ENCODE measurements around the gene GPR3. TPM values are rescaled to one million over a fixed set of nuclear protein-coding genes. Genes with fewer than 3 reads are reported as not detected.
"Not testable (repeated sequence)": the region's sequence is repeated elsewhere in the genome, so short reads cannot be mapped to it uniquely, and the experiment has no call there.

The GPR3 gene
- total RNA-seq, 1 experiment from 2014 or later: 2.6 TPM

DNA sequence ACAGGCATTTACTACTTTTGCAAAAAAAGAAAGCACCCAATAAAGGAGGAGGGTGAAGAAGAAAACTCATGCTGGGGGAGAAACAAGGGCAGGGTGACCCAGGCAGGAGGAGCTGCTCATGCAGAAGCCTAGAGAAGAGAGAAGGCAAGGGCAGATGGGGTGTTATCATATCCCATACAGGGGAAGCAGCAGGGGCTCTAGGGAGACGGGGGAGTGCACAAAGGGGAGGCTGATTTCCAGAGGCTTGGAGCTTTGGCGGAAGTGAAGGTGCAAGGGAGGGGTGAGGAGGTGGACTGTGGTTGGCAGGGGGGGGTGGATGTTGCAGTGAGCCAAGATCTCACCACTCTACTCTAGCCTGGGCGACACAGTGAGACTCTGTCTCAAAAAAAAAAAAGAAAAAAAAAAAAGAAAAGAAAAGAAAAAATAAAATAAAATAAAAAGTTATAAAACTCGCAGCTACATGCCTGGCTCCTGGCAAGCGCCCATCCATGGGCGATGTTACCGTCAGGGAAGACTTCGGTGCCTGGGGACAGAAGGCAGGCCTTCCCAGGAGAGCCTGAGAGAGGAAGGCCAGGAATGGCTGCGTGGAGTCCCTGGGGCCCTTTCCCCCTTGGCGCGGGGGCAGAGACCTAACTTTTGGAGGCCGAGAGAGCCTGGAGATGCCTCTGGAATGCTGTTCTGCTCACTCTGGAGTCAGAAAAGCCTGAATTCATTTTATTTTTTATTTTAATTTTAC is 14.5 kb upstream of the GPR3 start:
- no peak for DNase-seq (ENCODE audit: low read depth)

DNA sequence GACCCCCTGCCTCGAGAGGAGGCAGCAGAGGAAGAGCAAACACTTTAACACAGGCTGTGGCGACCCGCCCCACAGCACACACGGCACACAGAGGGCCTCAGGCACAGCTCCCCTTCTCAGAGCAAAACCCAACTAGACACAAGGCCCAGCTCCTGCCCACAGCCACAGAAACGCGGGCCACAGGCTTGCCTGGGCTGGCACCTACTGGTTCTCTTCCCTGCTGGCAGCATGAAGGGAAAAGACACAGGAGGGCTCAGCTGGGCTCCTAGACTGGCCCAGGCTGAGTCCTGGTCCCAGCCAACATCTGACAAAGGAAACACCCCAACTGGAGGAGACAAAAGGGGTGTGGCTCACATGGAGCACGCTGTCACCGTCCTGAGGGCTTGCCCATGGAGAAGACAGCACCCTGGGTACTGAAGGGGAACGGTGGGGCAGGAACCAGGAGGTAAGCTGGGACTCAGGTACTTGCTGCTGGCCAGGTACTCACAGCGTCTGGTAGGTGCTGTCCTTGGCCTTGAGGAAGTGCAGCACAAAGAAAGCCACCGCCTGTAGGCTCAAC is 12.8 kb upstream of the GPR3 start:
- no peak for DNase-seq (ENCODE audit: low read depth)

GRCh38 chr1:27380224-27380623 is 12.2 kb upstream of the GPR3 start:
- no peak for DNase-seq (ENCODE audit: low read depth)

GRCh38 chr1:27380766-27381733 is 11.4 kb upstream of the GPR3 start:
- no peak for DNase-seq (ENCODE audit: low read depth)

- DNase-seq (ENCODE audit: low read depth): no peak
These were observed 10.3 kb upstream of the GPR3 start for GRCh38 chr1:27381969-27382762.

- no peak for DNase-seq (ENCODE audit: low read depth)
These were observed 9.3 kb upstream of the GPR3 start, which contains the start of gene CD164L2 for GRCh38 chr1:27383039-27383605. CD164L2 (minus strand) TSS chr1:27383333; CDS start chr1:27383239, 94 bp downstream.

GRCh38 chr1:27383661-27384060 is 8.8 kb upstream of the GPR3 start:
- DNase-seq (ENCODE audit: low read depth): no peak

DNA sequence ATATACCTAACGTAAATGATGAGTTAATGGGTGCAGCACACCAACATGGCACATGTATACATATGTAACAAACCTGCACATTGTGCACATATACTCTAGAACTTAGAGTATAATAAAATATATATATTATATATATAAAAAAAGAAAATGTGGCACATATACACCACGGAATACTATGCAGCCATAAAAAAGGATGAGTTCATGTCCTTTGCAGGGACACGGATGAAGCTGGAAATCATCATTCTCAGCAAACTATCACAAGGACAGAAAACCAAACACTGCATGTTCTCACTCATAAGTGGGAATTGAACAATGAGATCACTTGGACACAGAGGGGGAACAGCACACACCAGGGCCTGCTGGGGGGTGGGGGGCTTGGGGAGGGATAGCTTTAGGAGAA is 7.6 kb upstream of the GPR3 start:
- DNase-seq (ENCODE audit: low read depth): not testable (repeated sequence)

DNA sequence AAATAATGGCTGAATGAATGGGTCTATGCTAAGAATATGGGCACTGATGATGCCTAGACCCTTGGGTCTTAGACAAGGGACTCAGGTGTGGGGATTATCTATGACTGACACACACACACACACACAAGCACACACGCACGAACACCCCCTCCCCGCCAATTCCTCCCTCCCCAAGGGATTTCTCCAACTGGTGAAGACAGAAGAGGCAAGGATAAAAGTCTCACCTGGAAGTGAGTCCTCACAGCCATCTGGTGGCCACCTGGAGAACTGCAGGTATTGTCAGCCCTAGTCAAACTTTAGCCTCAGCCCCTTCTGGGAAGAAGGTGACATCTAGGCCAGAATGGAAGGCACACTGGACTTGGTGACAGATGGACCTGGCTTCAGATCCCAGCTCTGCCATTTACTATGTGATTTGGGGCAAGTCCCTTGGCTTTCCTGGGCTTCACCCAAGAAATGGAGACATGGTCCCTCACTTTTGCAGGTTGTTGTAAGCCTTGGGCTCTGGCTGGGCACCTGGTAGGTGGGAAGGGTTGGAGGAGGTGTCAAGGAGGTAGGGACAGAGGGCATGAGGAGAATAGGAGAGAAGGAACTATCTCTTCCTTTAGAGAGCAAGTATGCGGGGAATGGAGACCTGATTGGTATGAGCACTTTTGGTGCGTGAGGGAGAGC is 4.0 kb upstream of the GPR3 start:
- peak; percentile 61 for DNase-seq (ENCODE audit: low read depth)

- DNase-seq (ENCODE audit: low read depth): peak; percentile 58
These were observed 819 bp upstream of the GPR3 start for GRCh38 chr1:27391511-27392095.

GRCh38 chr1:27392778-27393635 is 585 bp downstream of the GPR3 start:
- no peak for DNase-seq (ENCODE audit: low read depth)

DNA sequence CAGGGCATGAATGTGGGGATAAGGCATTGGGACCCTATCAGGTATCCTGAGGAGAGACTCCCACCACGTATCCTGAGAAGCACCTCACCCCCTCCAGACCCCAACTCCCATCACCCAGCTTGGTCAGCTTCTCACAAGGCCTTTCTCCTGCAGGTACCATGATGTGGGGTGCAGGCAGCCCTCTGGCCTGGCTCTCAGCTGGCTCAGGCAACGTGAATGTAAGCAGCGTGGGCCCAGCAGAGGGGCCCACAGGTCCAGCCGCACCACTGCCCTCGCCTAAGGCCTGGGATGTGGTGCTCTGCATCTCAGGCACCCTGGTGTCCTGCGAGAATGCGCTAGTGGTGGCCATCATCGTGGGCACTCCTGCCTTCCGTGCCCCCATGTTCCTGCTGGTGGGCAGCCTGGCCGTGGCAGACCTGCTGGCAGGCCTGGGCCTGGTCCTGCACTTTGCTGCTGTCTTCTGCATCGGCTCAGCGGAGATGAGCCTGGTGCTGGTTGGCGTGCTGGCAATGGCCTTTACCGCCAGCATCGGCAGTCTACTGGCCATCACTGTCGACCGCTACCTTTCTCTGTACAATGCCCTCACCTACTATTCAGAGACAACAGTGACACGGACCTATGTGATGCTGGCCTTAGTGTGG is 1.3 kb downstream of the GPR3 start:
- DNase-seq (ENCODE audit: low read depth): no peak

GRCh38 chr1:27394282-27394658 is 1.8 kb downstream of the GPR3 start:
- DNase-seq (ENCODE audit: low read depth): no peak

GRCh38 chr1:27394925-27395324 is 2.5 kb downstream of the GPR3 start:
- DNase-seq (ENCODE audit: low read depth): no peak

DNA sequence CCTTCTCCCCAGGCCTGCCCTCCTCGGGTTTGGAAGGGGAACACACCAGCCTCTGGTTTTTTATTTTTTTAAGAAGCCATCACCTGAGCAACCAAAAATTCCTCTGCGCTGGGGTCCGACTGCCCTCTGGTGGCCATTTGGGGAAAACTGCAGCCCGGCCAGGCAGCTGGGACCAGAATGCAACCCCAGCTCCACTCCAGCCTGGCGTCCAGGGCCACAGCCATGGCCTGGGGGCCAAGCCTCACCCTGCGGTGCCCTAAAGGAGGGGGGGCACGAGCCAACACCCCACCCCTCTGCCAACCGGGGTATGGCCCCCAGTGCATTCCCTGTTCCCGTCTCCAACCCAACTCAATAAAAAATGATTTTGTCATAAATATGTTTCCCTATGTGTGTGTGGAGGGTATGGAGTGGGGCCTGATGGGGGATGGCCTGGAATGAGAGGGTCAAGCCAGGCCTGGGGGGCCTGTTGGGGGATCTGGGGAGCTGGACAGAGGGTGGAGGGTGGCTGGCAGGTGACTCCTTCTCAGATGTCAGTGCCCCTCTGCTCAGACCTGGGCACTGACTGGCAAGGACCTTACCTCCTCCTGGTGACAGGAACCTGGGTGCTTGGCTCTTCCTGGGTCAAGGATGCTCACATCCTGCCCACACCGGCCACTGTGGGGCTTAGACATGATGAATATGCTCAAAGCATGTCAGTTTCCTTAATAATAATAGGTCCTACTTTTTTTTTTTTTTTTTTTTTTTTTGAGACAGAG is 3.2 kb downstream of the GPR3 start:
- peak; percentile 69 for DNase-seq (ENCODE audit: low read depth)

- DNase-seq (ENCODE audit: low read depth): no peak
These were observed 4.7 kb downstream of the GPR3 start for GRCh38 chr1:27397110-27397509.

- no peak for DNase-seq (ENCODE audit: low read depth)
These were observed 5.3 kb downstream of the GPR3 start for GRCh38 chr1:27397749-27398148.

All from M059J (cell line).